Skeletal muscle tissue (tissue), 4 donors: Measurements from ENCODE around the gene MED29. TPM values are rescaled to one million over a fixed set of nuclear protein-coding genes. Genes with fewer than 3 reads are reported as not detected.
A peak's percentile ranks its signal among the peaks of the same experiment; 100 is the strongest.

Experiments
- H3K27ac ChIP-seq: one replicate; pipeline ENCODE4 v1.7.0; 2013; ENCODE audit warnings: mild to moderate bottlenecking, low read depth, low read length, inconsistent platforms
- H3K27me3 ChIP-seq, 3 donors: one replicate each; pipeline ENCODE4 v1.7.0; 2013; ENCODE audit warnings: low read length in 3 of 3; ENCODE audit not compliant: control insufficient read depth in 3 of 3, insufficient read depth in 3 of 3
- H3K36me3 ChIP-seq, 3 donors: one replicate each; pipeline ENCODE4 v1.7.0; 2013; ENCODE audit warnings: low read length in 3 of 3; ENCODE audit not compliant: control insufficient read depth in 3 of 3, insufficient read depth in 3 of 3
- H3K4me1 ChIP-seq, 3 donors: one replicate each; pipeline ENCODE4 v1.7.0; 2013; ENCODE audit warnings: low read length in 3 of 3, mild to moderate bottlenecking in 3 of 3; ENCODE audit not compliant: control insufficient read depth in 3 of 3, insufficient read depth in 3 of 3
- H3K4me3 ChIP-seq, 3 donors: one replicate each; pipeline ENCODE4 v1.7.0; 2013; ENCODE audit warnings: low read length in 3 of 3
- H3K9ac ChIP-seq, 3 donors: one replicate each; pipeline ENCODE4 v1.7.0; 2013; ENCODE audit warnings: low read length in 3 of 3, mild to moderate bottlenecking in 3 of 3, moderate library complexity in 2 of 3, low read depth in 1 of 3
- H3K9me3 ChIP-seq, 3 donors: one replicate each; pipeline ENCODE4 v1.7.0; 2013; ENCODE audit warnings: low read length in 3 of 3; ENCODE audit not compliant: control insufficient read depth in 3 of 3
- total RNA-seq: library from RNA; depleted of rRNA; stranded (reverse); fragments of >200 nt; gene quantifications from one replicate; pipeline ENCODE4 v1.2.3, GENCODE V29; 2014
- donor health status: Osteomylitis.

MED29 gene
- total RNA-seq, 1 donor from 2014 or later, result 9.4 TPM

DNA sequence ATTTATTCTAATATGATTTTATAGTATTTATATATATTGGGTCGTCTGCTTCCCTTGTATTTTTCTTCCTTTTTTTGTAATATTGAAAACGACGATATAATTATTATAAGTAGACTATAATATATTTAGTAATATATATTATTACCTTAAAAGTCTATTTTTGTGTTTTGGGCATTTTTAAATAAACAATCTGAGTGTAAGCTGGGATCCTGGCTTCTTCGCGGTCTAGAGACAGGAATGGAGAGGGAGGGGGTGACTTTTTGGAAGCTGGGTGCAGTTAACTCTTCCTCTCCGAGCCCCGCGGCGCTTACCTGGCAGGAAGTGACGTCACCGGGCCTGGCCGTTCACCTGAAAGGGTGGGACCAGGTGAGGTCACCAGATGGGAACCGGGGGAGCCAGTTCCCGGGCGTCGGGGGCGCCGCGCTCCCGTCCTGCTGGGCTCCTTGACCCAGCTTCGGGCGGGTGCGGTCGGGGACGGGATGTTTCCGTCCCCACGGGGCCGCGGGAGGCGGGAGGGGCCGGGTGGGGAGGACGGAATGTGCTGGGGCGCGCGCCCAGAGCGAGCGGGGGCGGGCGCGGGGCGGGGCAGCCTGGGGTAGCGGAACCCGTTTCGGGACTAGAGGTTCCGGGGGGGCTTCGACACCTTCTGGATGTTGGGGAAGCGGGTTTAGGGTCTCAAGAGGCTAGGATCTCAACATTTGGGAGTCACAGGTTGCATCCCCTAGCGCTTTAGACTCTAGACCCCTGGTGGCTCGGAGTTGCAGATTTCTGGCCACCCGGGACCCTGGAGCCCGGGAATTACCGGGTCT, 18.2 kb downstream of the MED29 start:
- Histone ChIP-seq H3K36me3 (peaks cover 11 to 13% (median 13%) of the 10 kb centered on the region in 3 donors), H3K27me3 (no peaks in the 10 kb centered on the region), H3K27ac (peak overlapping the region; percentile 100), H3K4me3 (peak overlapping the region; percentile 92 to 94 (median 94)), H3K4me1 (peaks cover 38 to 52% (median 46%) of the 10 kb centered on the region in 3 donors), H3K9me3 (no peaks in the 10 kb centered on the region), H3K9ac (peak overlapping the region; percentile 94 to 99 (median 97))

GRCh38 chr19:39410017-39410830, 19.0 kb downstream of the MED29 start:
- Histone ChIP-seq H3K36me3 (peaks cover 11 to 13% (median 13%) of the 10 kb centered on the region in 3 donors), H3K4me1 (peaks cover 38 to 60% (median 55%) of the 10 kb centered on the region in 3 donors), H3K4me3 (peak overlapping the region; percentile 87 to 94 (median 92))

DNA sequence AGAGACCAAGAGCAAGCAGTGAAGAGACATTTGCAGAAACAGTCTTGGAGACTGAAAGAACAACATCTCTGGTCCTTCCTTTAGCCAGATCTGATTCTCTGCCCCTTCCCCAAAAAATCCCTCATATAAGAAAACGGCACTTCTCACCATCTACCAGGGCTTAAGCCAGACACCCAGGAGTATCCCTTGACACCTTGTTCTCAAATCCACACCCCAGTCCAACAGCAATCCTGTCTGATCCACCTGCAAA, 19.6 kb downstream of the MED29 start:
- H3K36me3 ChIP-seq, result peaks cover 11 to 13% (median 13%) of the 10 kb centered on the region in 3 donors
- H3K4me1 ChIP-seq, result peaks cover 34 to 64% (median 59%) of the 10 kb centered on the region in 3 donors
- peak overlapping the region; percentile 87 to 94 (median 92) for H3K4me3 ChIP-seq

More at GRCh38 chr19:39410017-39410830, 19.0 kb downstream of the MED29 start:
- Histone ChIP-seq H3K9me3 (no peaks in the 10 kb centered on the region), H3K9ac (peak overlapping the region; percentile 94 to 99 (median 97)), H3K27me3 (no peaks in the 10 kb centered on the region), H3K27ac (peak overlapping the region; percentile 99)

DNA sequence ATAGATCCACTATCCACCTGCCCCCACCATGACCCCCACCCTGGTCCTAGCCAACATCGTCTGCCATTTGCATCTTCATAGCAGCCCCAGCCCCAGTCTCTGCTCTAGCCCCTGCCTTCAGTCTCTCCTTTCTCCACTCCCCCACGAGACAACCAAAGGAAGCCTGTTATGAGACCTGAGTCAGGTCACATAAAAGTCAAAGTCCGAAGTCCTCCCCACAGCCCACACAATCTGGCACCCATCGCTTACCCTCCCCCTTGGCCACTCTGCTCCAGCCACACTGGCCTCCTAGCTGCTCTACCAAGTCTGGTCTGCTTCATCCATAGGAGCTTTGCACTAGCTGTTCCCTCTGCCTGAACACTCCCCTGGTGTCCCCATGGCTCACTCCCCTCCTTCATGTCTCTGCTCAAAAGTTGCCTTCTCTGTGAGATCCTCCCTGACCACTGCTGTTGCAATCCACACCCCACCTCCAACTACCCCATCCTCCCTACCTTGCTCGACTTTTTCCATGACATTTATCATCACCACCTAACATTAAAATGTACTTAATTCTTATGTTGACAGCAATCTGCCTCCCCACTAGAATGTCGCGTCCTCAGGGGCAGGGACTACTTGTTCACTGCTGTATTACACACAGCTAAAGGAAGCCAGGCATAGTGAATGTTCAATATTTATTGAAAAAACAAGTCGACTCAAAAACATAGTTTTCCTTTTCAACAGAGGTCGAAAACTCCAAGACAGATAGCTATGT, 20.1 kb downstream of the MED29 start:
- Histone ChIP-seq H3K9me3 (no peaks in the 10 kb centered on the region), H3K27ac (peak overlapping the region; percentile 99), H3K4me1 (peaks cover 30 to 64% (median 59%) of the 10 kb centered on the region in 3 donors), H3K9ac (peak overlapping the region; percentile 94 to 99 (median 97)), H3K36me3 (peaks cover 11 to 13% (median 13%) of the 10 kb centered on the region in 3 donors), H3K27me3 (no peaks in the 10 kb centered on the region), H3K4me3 (peak overlapping the region; percentile 44 to 92 (median 87))

More for the DNA sequence above, 19.6 kb downstream of the MED29 start:
- H3K9me3 ChIP-seq, result no peaks in the 10 kb centered on the region
- H3K27ac ChIP-seq, result peak overlapping the region; percentile 99
- H3K9ac ChIP-seq, result peak overlapping the region; percentile 94 to 99 (median 97)
- no peaks in the 10 kb centered on the region for H3K27me3 ChIP-seq

DNA sequence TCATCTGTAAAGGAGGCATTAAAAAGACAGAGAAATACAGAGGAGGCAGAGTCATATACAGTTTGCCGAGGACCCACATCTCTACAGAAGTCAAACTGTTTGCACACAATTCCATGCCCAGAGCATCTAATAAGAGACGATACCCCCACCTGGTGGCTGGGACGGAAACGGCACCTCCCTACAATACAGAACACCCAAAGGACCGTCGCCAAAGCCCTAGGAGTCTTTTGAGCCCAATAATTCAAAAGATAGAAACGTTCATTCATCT, 20.6 kb downstream of the MED29 start:
- Histone ChIP-seq H3K4me3 (peak overlapping the region; percentile 44 to 92 (median 87)), H3K9me3 (no peaks in the 10 kb centered on the region), H3K9ac (peak overlapping the region; percentile 54 to 99 (median 94)), H3K36me3 (peaks cover 11 to 13% (median 13%) of the 10 kb centered on the region in 3 donors), H3K27me3 (no peaks in the 10 kb centered on the region), H3K4me1 (peaks cover 30 to 64% (median 60%) of the 10 kb centered on the region in 3 donors), H3K27ac (peak overlapping the region; percentile 99)

DNA sequence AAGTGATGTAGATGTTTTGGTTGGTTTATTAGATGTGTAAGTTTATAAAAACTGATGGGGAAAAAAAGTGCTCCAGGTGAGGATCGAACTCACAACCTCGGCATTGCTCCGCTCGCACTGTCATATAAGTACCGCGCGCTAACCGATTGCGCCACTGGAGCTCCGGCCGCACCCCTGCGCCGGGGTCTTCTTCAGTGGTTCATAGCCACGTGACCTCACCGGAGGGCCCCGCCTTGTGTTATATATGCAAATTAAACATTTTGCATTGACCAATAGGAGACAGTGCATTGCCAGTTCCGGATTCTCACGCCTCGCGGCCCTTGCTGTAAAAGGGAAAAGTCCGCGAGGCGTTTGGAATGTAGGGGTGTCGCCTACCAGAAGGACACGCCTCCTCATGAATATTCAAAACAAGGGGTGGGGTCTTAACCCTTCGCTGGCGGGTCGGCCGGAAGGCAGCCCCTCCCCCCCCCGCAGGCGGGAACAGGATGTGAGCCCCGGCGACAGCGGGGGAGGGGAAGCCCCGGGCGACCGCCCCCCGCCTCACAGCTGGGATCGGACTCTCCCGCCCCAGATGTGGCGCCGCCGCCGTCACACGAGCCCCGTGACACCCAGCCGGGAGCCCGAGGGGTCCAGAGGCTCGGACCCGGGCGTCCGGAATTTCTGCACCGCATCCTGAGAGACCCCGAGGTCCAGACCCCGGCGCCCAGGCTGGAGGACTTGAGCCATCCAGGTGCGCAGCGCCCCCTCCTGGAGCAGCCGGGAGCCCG, 21.1 kb downstream of the MED29 start, which contains the start of gene PLEKHG2:
Gene PLEKHG2, plus strand, starts transcription at position 570 of the 767 bp plus-strand sequence. CDS start 1,418 bp downstream, outside the sequence.
- peaks cover 30 to 64% (median 62%) of the 10 kb centered on the region in 3 donors for H3K4me1 ChIP-seq
- no peaks in the 10 kb centered on the region for H3K27me3 ChIP-seq
- H3K36me3 ChIP-seq, result peaks cover 11 to 13% (median 13%) of the 10 kb centered on the region in 3 donors
- H3K9ac ChIP-seq, result peak within 1 kb of the TSS; percentile 76 to 99 (median 94)
- H3K4me3 ChIP-seq, result peak within 1 kb of the TSS; percentile 81 to 92 (median 87)
- H3K27ac ChIP-seq, result peak within 1 kb of the TSS; percentile 99
- H3K9me3 ChIP-seq, result no peaks in the 10 kb centered on the region

DNA sequence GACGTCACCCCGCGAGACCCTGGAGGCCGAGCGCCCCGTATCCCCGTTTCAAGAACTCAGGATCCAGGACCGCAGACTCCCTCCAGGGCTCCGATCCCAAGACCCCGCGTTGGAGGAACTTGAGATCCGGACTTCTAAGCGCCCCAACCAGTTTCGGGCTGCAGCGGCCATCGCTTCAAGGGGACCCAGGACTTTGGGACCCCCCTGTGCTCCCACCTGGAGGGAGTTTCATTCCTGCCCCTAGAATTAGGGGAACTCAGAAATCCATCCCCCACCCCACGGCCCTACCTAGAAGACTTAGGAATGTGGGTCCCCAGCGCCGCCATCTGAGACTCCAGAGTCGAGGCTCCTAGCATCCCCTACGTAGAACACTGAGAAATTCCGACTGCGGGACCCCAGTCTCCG, 21.7 kb downstream of the MED29 start:
- no peaks in the 10 kb centered on the region for H3K27me3 ChIP-seq
- H3K4me1 ChIP-seq, result peaks cover 29 to 61% (median 58%) of the 10 kb centered on the region in 3 donors
- peak overlapping the region; percentile 76 to 99 (median 81) for H3K9ac ChIP-seq
- H3K9me3 ChIP-seq, result no peaks in the 10 kb centered on the region
- peak overlapping the region; percentile 80 to 83 (median 81) for H3K4me3 ChIP-seq
- peaks cover 9 to 10% (median 10%) of the 10 kb centered on the region in 3 donors for H3K36me3 ChIP-seq
- H3K27ac ChIP-seq, result peak overlapping the region; percentile 99

GRCh38 chr19:39413272-39413910, 22.2 kb downstream of the MED29 start:
- H3K4me3 ChIP-seq, result peak overlapping the region; percentile 80 to 83 (median 81)
- peaks cover 26 to 56% (median 53%) of the 10 kb centered on the region in 3 donors for H3K4me1 ChIP-seq
- H3K9ac ChIP-seq, result peak overlapping the region; percentile 76 to 99 (median 81)
- no peaks in the 10 kb centered on the region for H3K9me3 ChIP-seq
- H3K36me3 ChIP-seq, result peaks cover 4 to 6% (median 5%) of the 10 kb centered on the region in 3 donors
- peak overlapping the region; percentile 99 for H3K27ac ChIP-seq
- H3K27me3 ChIP-seq, result no peaks in the 10 kb centered on the region
